ENCODE results near the gene ARSI.

- TF ChIP-seq ZNF8 (CRISPR knock-in tag; IDR thresholded peaks at IDR 0.05), result no peak
- TF ChIP-seq PATZ1 (CRISPR knock-in tag; IDR thresholded peaks at IDR 0.05; ENCODE audit: borderline replicate concordance), result no peak
- no peak for TF ChIP-seq TCF4 (CRISPR knock-in tag; IDR thresholded peaks at IDR 0.05; ENCODE audit: borderline replicate concordance)
- no peak for TF ChIP-seq ZFP30 (CRISPR knock-in tag; IDR thresholded peaks at IDR 0.05)
- no peak for TF ChIP-seq GLIS3 (CRISPR knock-in tag; IDR thresholded peaks at IDR 0.05)
- TF ChIP-seq CREB5 (CRISPR knock-in tag; IDR thresholded peaks at IDR 0.05; ENCODE audit: low read depth), result no peak
- no peak for TF ChIP-seq ZNF565 (CRISPR knock-in tag; conservative IDR thresholded peaks at IDR 0.05; ENCODE audit: low read depth)
- TF ChIP-seq OSR1 (CRISPR knock-in tag; IDR thresholded peaks at IDR 0.05), result no peak
- TF ChIP-seq TSHZ2 (CRISPR knock-in tag; IDR thresholded peaks at IDR 0.05), result no peak
- no peak for TF ChIP-seq ARNTL (CRISPR knock-in tag; IDR thresholded peaks at IDR 0.05; ENCODE audit: borderline replicate concordance, low read depth)
- TF ChIP-seq ESRRG (CRISPR knock-in tag; IDR thresholded peaks at IDR 0.05), result no peak
- no peak for TF ChIP-seq ZFP3 (CRISPR knock-in tag; IDR thresholded peaks at IDR 0.05)
- no peak for TF ChIP-seq ZC3H10 (CRISPR knock-in tag; IDR thresholded peaks at IDR 0.05)
Observed at GRCh38 chr5:150301901-150302300, 804 bp downstream of the ARSI start.
